ENCODE data around the gene ALAD. TPM values are rescaled to one million over a fixed set of nuclear protein-coding genes. Genes with fewer than 3 reads are reported as not detected.

Gene ALAD
- total and polyA plus RNA-seq, 4 donors: 40.2 to 258 (median 74.2) TPM

- no peaks in the 10 kb centered on the region for H3K27me3 ChIP-seq (ENCODE audit: control insufficient read depth in 4 of 4, insufficient read depth in 4 of 4, low read length in 3 of 4)
- H3K4me1 ChIP-seq (ENCODE audit: control insufficient read depth in 4 of 4, insufficient read depth in 4 of 4, low read length in 3 of 4): peaks cover 13 to 67% (median 58%) of the 10 kb centered on the region in 4 donors
- TF ChIP-seq MAX (IDR thresholded peaks at IDR 0.05): no peak
- no peak for TF ChIP-seq TAF1 (conservative IDR thresholded peaks at IDR 0.05)
- TF ChIP-seq CTCF (IDR thresholded peaks at IDR 0.05; ENCODE audit: low read depth, low read length, missing input control): no peak
- H3K4me3 ChIP-seq (ENCODE audit: low read depth in 1 of 3, low read length in 3 of 3): peak overlapping the region; percentile 93 to 96 (median 94)
- H3K9me3 ChIP-seq (ENCODE audit: control insufficient read depth in 4 of 4, low read length in 3 of 4): no peaks in the 10 kb centered on the region
- H3K36me3 ChIP-seq (ENCODE audit: control insufficient read depth in 4 of 4, insufficient read depth in 3 of 4, low read depth in 1 of 4, low read length in 3 of 4): no peaks in the 10 kb centered on the region
- no peak for DNase-seq (ENCODE audit: low spot score)
- WGBS: 39% methylated on average over 3 of the region's 3 CpGs
- H3K9ac ChIP-seq (ENCODE audit: low read depth in 1 of 2, low read length in 2 of 2): peak overlapping the region; percentile 75 to 76
- H3K27ac ChIP-seq (ENCODE audit: low read depth in 1 of 2, low read length in 2 of 2): peak overlapping the region; percentile 42 to 66
Observed at GRCh38 chr9:113399646-113400200, 1.4 kb downstream of the ALAD start.

- 36% methylated on average over 5 of the region's 5 CpGs for WGBS
- Histone ChIP-seq H3K36me3 (ENCODE audit: control insufficient read depth in 4 of 4, insufficient read depth in 3 of 4, low read depth in 1 of 4, low read length in 3 of 4) (no peaks in the 10 kb centered on the region), H3K4me1 (ENCODE audit: control insufficient read depth in 4 of 4, insufficient read depth in 4 of 4, low read length in 3 of 4) (peaks cover 17 to 73% (median 61%) of the 10 kb centered on the region in 4 donors), H3K9me3 (ENCODE audit: control insufficient read depth in 4 of 4, low read length in 3 of 4) (no peaks in the 10 kb centered on the region), H3K9ac (ENCODE audit: low read depth in 1 of 2, low read length in 2 of 2) (peak overlapping the region; percentile 43 to 49), H3K27me3 (ENCODE audit: control insufficient read depth in 4 of 4, insufficient read depth in 4 of 4, low read length in 3 of 4) (no peaks in the 10 kb centered on the region), H3K4me3 (ENCODE audit: low read depth in 1 of 3, low read length in 3 of 3) (peak overlapping the region in 2 of 3 donors; percentile 54 to 96), H3K27ac (ENCODE audit: low read depth in 1 of 2, low read length in 2 of 2) (peak overlapping the region; percentile 42 to 66)
- DNase-seq (ENCODE audit: low spot score): no peak
- TF ChIP-seq JUND (IDR thresholded peaks at IDR 0.05): no peak
- TF ChIP-seq RXRA (IDR thresholded peaks at IDR 0.05): peak in 1 of 2 donors; percentile 8
- TF ChIP-seq REST (IDR thresholded peaks at IDR 0.05): peak; percentile 42
- TF ChIP-seq HNF4A (conservative IDR thresholded peaks at IDR 0.05): peak in 1 of 2 donors; percentile 17
Observed at GRCh38 chr9:113398796-113399195, 2.3 kb downstream of the ALAD start.

- no peaks in the 10 kb centered on the region for H3K27me3 ChIP-seq (ENCODE audit: control insufficient read depth in 4 of 4, insufficient read depth in 4 of 4, low read length in 3 of 4)
- no peak overlapping the region for H3K9ac ChIP-seq (ENCODE audit: low read depth in 1 of 2, low read length in 2 of 2)
- peaks cover 21 to 77% (median 64%) of the 10 kb centered on the region in 4 donors for H3K4me1 ChIP-seq (ENCODE audit: control insufficient read depth in 4 of 4, insufficient read depth in 4 of 4, low read length in 3 of 4)
- H3K36me3 ChIP-seq (ENCODE audit: control insufficient read depth in 4 of 4, insufficient read depth in 3 of 4, low read depth in 1 of 4, low read length in 3 of 4): peaks cover 0 to 11% (median 5%) of the 10 kb centered on the region in 4 donors
- H3K4me3 ChIP-seq (ENCODE audit: low read depth in 1 of 3, low read length in 3 of 3): no peak overlapping the region
- no peaks in the 10 kb centered on the region for H3K9me3 ChIP-seq (ENCODE audit: control insufficient read depth in 4 of 4, low read length in 3 of 4)
- peak overlapping the region; percentile 44 to 46 for H3K27ac ChIP-seq (ENCODE audit: low read depth in 1 of 2, low read length in 2 of 2)
- WGBS: 76% methylated on average over 3 of the region's 3 CpGs
- DNase-seq (ENCODE audit: low spot score): peak; percentile 81
- TF ChIP-seq JUND (IDR thresholded peaks at IDR 0.05): no peak
- no peak for TF ChIP-seq MAX (IDR thresholded peaks at IDR 0.05)
- no peak for TF ChIP-seq FOXA1 (IDR thresholded peaks at IDR 0.05)
- no peak for TF ChIP-seq RAD21 (IDR thresholded peaks at IDR 0.05)
- no peak for TF ChIP-seq HNF4G (IDR thresholded peaks at IDR 0.05)
- TF ChIP-seq SP1 (IDR thresholded peaks at IDR 0.05): no peak
- TF ChIP-seq ZBTB33 (IDR thresholded peaks at IDR 0.05): no peak
- no peak for TF ChIP-seq YY1 (IDR thresholded peaks at IDR 0.05)
- no peak for TF ChIP-seq TAF1 (conservative IDR thresholded peaks at IDR 0.05)
- no peak for TF ChIP-seq FOXA2 (IDR thresholded peaks at IDR 0.05)
- no peak for TF ChIP-seq HNF4A (conservative IDR thresholded peaks at IDR 0.05)
- no peak for TF ChIP-seq CTCF (IDR thresholded peaks at IDR 0.05; ENCODE audit: low read depth, low read length, missing input control)
- TF ChIP-seq EGR1 (IDR thresholded peaks at IDR 0.05; ENCODE audit: low read depth in 2 of 2): no peak
Observed at GRCh38 chr9:113397203-113397631, 3.9 kb downstream of the ALAD start.
